Measurements from ENCODE around the gene VASN. TPM values are rescaled to one million over a fixed set of nuclear protein-coding genes. Genes with fewer than 3 reads are reported as not detected.

VASN gene
- total RNA-seq, 1 donor from 2014 or later: 6.3 TPM

DNA sequence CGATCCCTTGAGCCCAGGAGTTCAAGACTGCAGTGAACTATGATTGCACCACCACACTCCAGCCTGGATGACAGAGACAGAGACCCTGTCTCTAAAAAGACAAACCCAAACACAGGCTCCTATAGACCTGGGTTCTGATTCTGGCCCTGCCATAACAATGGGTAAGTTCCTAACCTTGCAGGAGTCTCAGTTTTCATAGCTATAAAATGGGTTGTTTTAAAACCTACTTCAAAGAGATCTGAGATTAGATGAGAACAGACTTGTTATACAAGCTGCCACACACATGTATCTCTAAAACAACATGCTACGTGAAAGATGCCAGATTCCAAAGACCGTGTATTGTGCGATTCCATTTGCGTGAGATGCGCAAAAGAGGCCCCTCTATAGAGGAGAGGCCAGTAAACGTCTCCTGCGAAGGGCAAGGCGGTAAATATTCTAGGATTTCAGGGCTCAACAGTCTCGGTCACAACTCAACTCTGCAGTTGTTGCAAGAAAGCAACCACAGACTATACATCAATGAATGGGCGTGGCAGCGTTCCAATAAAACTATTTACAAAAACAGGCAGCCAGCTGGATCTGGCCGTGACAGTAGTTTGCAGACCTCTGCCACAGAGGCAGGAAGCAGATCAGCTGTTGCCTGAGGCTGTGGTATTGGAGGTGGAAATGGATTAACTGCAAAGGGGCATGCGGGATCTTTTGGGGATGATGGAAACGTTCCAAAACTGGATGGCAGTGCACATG lies 38.9 kb downstream of the VASN start:
- intact Hi-C loops (cut with DNase I): no loop called here

GRCh38 chr16:4411684-4412083 lies 40.0 kb downstream of the VASN start:
- intact Hi-C loops (cut with DNase I): no loop called here

More for the DNA sequence above, 38.9 kb downstream of the VASN start:
- DNase-seq (ENCODE audit: low spot score): no peak

GRCh38 chr16:4412159-4412558 lies 40.5 kb downstream of the VASN start:
- DNase-seq (ENCODE audit: low spot score): no peak
- intact Hi-C loops (cut with DNase I): no loop called here

More at GRCh38 chr16:4411684-4412083, 40.0 kb downstream of the VASN start:
- no peak for DNase-seq (ENCODE audit: low spot score)

GRCh38 chr16:4412854-4413253 lies 41.2 kb downstream of the VASN start:
- no peak for DNase-seq (ENCODE audit: low spot score)

DNA sequence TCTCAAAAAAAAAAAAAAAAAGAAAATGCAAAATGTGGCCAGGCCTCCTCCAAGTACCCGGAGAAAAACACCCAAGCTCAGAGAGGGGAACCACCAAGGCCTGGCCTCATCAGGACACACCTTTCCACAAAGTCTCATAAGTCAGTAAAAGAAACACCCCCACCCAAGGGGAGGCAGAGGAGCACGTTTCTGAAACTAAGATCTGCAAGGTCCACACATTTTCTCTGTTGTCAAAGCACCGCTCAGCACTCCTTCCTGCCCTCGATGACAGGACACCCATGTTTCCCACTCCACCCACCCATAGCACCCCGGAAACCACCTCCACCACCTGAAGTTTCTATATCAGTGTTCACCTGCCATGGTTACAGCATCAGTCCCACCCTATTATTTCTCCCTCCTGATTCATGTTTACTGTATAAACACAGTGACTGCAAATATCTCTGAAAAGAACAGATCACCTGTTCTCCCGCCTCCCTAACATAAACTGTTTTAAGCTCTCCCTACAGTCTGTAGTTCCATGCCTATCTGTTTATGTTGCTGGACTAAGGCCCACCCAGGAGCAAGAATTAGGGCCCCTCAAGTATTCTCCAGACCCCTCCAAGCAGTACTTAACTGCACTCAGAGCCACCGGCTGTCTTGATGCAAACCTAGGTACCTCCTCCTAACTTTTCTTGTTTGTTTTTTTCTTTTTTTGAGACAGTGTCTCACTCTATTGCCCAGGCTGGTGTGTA lies 42.7 kb downstream of the VASN start:
- DNase-seq (ENCODE audit: low spot score): no peak
- intact Hi-C loops (cut with DNase I): no loop called here

More at GRCh38 chr16:4412854-4413253, 41.2 kb downstream of the VASN start:
- intact Hi-C loops (cut with DNase I): no loop called here

DNA sequence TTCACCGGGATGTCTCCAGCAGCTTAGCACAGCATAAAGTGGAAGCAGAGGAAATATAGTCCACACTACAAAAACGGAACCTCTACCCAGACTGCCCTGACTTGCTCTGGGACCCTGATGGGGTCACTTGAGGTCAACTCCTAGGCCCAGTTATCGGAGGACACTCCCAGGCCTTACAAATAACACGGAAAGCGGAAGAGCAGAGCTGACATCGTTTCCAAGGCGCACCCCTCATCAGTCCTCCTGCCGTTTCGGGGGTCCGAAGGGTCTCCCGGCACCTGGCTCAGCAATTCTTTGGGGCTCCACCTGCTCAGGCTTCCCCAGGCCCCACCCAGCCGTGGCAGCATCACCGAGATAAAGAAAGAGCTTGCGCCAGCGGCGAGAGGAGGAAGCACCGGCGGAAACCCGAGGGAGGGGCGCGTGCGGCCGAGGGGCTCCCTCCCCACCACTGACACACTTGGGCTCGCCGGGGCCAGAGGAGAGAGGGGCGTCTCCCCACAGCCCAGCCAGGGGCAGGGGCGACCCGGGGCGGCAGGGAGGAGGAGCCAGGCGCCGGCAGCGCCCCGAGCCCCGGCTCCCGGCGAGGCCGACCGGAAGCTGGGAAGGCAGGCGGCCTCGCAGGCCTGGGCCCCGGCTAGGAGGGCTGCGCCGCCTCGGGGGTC lies 44.0 kb downstream of the VASN start:
- intact Hi-C loops (cut with DNase I): no loop called here
- DNase-seq (ENCODE audit: low spot score): peak; percentile 88

DNA sequence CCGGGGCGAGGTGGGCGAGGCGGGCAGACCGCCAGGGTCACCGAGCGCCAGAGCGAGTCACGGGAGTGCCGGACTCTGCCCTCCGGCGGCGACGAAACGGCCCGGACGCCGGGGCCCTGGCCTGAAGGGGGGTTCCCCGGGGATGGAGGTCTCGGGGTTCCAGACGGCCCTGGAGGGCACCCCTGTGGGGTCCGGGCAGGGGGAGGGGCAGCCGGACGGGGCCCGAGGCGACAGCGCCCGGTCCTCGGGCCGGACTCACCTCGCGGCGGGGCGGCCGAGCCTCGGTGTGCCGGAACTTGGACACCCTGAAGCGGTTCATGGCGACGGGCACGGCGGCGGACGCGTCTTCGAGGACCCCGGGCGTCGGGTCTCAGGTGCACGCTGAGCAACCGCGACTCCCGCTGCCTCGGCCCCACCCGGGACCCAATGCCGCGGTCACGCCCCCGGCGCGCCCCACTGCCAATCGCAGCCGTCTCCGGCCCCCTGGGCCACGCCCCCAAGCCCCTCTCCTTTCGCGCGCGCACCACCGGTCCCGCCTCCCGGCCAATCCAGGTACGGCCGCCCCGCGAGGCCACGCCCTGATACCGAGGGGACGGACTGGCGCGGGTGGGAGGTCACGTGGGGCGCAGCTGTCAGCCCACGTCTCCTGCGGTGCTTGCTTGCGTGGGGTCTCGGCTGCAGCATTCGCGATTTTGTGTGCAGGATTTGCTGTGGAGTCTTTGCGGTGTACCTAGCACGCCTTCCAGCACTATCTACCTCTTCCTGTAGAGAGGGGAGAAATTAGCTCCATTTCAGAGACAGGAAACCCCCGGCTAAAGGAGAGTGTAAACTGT lies 44.8 kb downstream of the VASN start, which contains the start of gene CORO7:
TSS of gene CORO7 (minus strand) at position 397 of the 833 bp plus-strand sequence. CDS start at position 319, 78 bp downstream.
- DNase-seq (ENCODE audit: low spot score): peak; percentile 99
- intact Hi-C loops (cut with DNase I): no loop called here

DNA sequence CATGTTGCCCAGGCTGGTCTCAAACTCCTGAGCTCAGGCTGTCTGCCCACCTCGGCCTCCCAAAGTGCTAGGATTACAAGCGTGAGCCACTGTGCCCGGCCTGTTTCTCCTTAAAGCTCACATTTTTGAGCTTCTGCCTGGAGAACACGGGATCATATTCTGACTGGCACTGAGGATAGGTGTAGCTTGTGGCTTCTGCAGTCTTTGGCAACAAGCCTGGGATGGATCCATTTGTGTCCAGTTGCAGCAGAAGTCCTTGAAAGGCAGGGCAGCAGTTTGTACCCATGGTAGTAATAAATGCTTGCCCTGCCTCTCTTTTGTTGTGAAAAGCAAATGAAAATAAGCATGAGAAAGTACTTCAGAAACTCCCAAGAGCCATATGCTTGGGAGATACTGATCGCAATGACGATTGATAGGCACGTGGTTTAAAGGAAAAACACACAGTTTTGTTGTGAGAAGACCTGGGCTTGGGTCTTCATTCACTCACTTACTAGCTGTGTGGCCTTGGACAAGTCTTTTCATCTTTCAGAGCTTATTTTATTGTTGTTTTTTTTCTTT lies 47.8 kb downstream of the VASN start:
- intact Hi-C loops (cut with DNase I): no loop called here
- DNase-seq (ENCODE audit: low spot score): no peak

- intact Hi-C loops (cut with DNase I): no loop called here
- no peak for DNase-seq (ENCODE audit: low spot score)
Observed at GRCh38 chr16:4420505-4421105, 49.0 kb downstream of the VASN start.

- intact Hi-C loops (cut with DNase I): no loop called here
- DNase-seq (ENCODE audit: low spot score): peak; percentile 95
Observed at GRCh38 chr16:4425378-4426020, 53.9 kb downstream of the VASN start, which contains the start of gene DNAJA3. Gene DNAJA3 (plus strand): TSS chr16:4425868. CDS start chr16:4425882, 14 bp downstream.

DNA sequence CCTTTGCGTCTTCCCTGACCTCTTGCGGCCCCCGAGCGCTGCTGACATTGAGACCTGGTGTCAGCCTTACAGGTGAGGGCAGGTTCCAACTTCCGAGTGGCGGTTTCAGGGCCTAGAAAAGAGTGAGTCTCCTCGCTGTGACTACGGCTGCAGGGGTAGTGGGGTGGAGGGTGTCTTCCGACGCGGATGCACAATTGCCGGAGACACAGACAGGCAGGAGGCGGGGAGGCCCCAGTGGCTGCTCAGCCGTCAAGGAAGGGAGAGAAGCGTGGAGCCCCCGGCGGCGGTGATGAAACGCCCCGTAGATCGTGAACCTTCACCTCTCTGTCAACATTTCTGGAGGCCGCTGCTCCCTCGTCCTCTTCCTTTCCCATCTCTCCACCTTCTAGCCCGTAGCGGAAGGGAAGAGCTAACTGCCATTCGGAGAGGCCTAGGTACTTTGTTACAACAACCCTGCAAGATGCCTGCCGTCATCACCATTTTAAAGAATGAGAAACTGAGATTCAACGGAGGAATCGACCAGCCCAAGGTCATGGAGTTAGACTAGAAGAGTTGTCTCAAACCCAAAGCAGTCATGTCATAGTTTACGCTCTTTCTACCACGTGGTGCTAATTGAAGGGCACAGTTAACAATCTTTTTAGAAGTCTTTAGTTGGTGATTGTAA lies 54.5 kb downstream of the VASN start:
- intact Hi-C loops (cut with DNase I): no loop called here
- no peak for DNase-seq (ENCODE audit: low spot score)

DNA sequence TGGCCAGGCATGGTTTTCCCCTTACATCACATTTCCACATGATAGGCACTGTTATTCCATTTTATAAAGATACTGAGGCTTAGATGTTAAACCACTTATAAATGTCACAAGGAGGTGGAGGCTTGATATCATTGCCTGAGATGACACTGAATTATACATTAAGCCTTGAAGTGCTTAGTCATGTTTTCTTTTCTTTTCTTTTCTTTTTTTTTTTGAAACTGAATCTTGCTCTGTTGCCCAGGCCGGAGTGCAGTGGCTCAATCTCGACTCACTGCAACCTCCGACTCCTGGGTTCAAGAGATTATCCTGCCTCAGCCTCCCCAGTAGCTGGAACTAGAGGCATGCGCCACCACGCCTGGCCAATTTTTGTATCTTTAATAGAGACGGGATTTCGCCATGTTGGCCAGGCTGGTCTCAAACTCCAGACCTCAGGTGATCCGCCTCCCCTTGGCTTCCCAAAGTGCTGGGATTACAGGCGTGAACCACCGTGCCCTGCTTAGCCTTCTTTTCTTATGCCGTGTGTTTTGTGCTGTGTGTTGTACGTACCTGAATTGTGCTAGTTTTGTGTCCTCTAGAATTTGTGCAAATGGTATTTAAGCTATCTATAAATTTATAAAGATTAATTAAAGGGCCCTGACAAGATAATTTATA lies 55.2 kb downstream of the VASN start:
- no peak for DNase-seq (ENCODE audit: low spot score)
- intact Hi-C loops (cut with DNase I): no loop called here

- intact Hi-C loops (cut with DNase I): no loop called here
- no peak for DNase-seq (ENCODE audit: low spot score)
Observed at GRCh38 chr16:4428500-4428899, 56.9 kb downstream of the VASN start.

GRCh38 chr16:4431023-4431422 lies 59.4 kb downstream of the VASN start:
- DNase-seq (ENCODE audit: low spot score): no peak

More at GRCh38 chr16:4431023-4431422, 59.4 kb downstream of the VASN start:
- intact Hi-C loops (cut with DNase I): no loop called here
